IMR-90 (cell line): Measurements from ENCODE around the gene RUFY2. TPM values are rescaled to one million over a fixed set of nuclear protein-coding genes. Genes with fewer than 3 reads are reported as not detected.

Source experiments
- ATAC-seq: fragments of 200-7000 bp; cut with Tn5 transposase; 2 replicates; pipeline ENCODE4 v1.9.1; 2020; ENCODE audit warnings: low read depth, mild to moderate bottlenecking, moderate library complexity
- BruUV-seq: library from RNA; stranded (reverse); fragments of 400-500 nt; replicated peaks from 2 replicates; lab custom pipeline; 2021; lab: Mats Ljungman, UMichigan
- CTCF ChIA-PET: fragments of 300-600 bp; formaldehyde crosslinking; extraction: SDS; loops from one replicate; lab custom pipeline; 2021; ENCODE audit warnings: antibody characterized with exemption; lab: Yijun Ruan, JAX
- POLR2A ChIA-PET: fragments of 300-600 bp; sonication (Branson Sonifier 250); formaldehyde crosslinking; loops from one replicate; lab custom pipeline; 2022; ENCODE audit warnings: antibody characterized with exemption; ENCODE audit not compliant: unreplicated experiment; lab: Charles Lee
- DNase-seq: peaks from one replicate; pipeline ENCODE4 v3.0.0; 2013
- H2AFZ ChIP-seq: replicated peaks from 2 replicates; pipeline ENCODE3; 2013; ENCODE audit warnings: low read length, mild to moderate bottlenecking; ENCODE audit not compliant: poor library complexity
- H2AK5ac ChIP-seq: 2 replicates; pipeline ENCODE4 v1.6.1; 2013; ENCODE audit warnings: low read depth, low read length, inconsistent platforms
- H2AK9ac ChIP-seq: replicated peaks from 2 replicates; pipeline ENCODE3; 2013; ENCODE audit warnings: mild to moderate bottlenecking, low read depth, low read length, moderate library complexity; ENCODE audit not compliant: poor library complexity
- H2BK120ac ChIP-seq: 2 replicates; pipeline ENCODE4 v1.6.1; 2013; ENCODE audit warnings: low read depth, low read length, inconsistent platforms
- H2BK15ac ChIP-seq: 3 replicates; pipeline ENCODE4 v1.6.1; 2013; ENCODE audit warnings: low read depth, low read length, inconsistent platforms
- H2BK20ac ChIP-seq: 2 replicates; pipeline ENCODE4 v1.6.1; 2013; ENCODE audit warnings: low read depth, mild to moderate bottlenecking, inconsistent platforms, low read length, moderate library complexity
- H2BK5ac ChIP-seq: 2 replicates; pipeline ENCODE4 v1.6.1; 2013; ENCODE audit warnings: mild to moderate bottlenecking, low read depth, low read length, inconsistent platforms; ENCODE audit not compliant: poor library complexity, severe bottlenecking
- H3K14ac ChIP-seq: replicated peaks from 2 replicates; pipeline ENCODE4 v1.6.1; 2013; ENCODE audit warnings: low read depth, low read length, inconsistent platforms
- H3K18ac ChIP-seq: 2 replicates; pipeline ENCODE4 v1.6.1; 2013; ENCODE audit warnings: low read depth, low read length, control low read depth
- H3K23ac ChIP-seq: 2 replicates; pipeline ENCODE4 v1.6.1; 2013; ENCODE audit warnings: low read depth, low read length, inconsistent platforms
- H3K27ac ChIP-seq: 2 replicates; pipeline ENCODE4 v1.5.1; 2013; ENCODE audit warnings: mild to moderate bottlenecking, control low read depth, low read length; ENCODE audit not compliant: insufficient read depth
- H3K27me3 ChIP-seq: 2 replicates; pipeline ENCODE4 v1.6.1; 2013; ENCODE audit warnings: low read length; ENCODE audit not compliant: control insufficient read depth, insufficient read depth
- H3K36me3 ChIP-seq: 2 replicates; pipeline ENCODE4 v1.6.1; 2013; ENCODE audit warnings: low read length, mixed read lengths; ENCODE audit not compliant: control insufficient read depth, insufficient read depth
- H3K4ac ChIP-seq: 2 replicates; pipeline ENCODE4 v1.6.1; 2013; ENCODE audit warnings: low read depth, low read length, inconsistent platforms
- H3K4me1 ChIP-seq: 2 replicates; pipeline ENCODE4 v1.6.1; 2013; ENCODE audit warnings: low read length, mixed read lengths; ENCODE audit not compliant: control insufficient read depth, insufficient read depth
- H3K4me2 ChIP-seq: 2 replicates; pipeline ENCODE4 v1.6.1; 2013; ENCODE audit warnings: low read depth, mild to moderate bottlenecking, control low read depth, low read length, moderate library complexity
- H3K4me3 ChIP-seq: 2 replicates; pipeline ENCODE4 v1.5.1; 2013; ENCODE audit warnings: low read depth, mild to moderate bottlenecking, control low read depth, low read length, moderate library complexity; ENCODE audit not compliant: insufficient read depth
- H3K56ac ChIP-seq: 2 replicates; pipeline ENCODE4 v1.6.1; 2013; ENCODE audit warnings: low read length, inconsistent platforms; ENCODE audit not compliant: insufficient read depth; ENCODE audit errors: extremely low read depth
- H3K79me1 ChIP-seq, 2 experiments: 2 replicates each; pipeline ENCODE4 v1.6.1; 2013; ENCODE audit warnings: low read length in 2 of 2, inconsistent platforms in 1 of 2, low read depth in 1 of 2
- H3K9ac ChIP-seq: 2 replicates; pipeline ENCODE4 v1.6.1; 2013; ENCODE audit warnings: low read depth, low read length, control low read depth
- H3K9me1 ChIP-seq: 2 replicates; pipeline ENCODE4 v1.6.1; 2013; ENCODE audit warnings: low read length, inconsistent platforms; ENCODE audit not compliant: insufficient read depth
- H3K9me3 ChIP-seq: 2 replicates; pipeline ENCODE4 v1.6.1; 2013; ENCODE audit warnings: low read length; ENCODE audit not compliant: control insufficient read depth, insufficient read depth
- H4K20me1 ChIP-seq: 2 replicates; pipeline ENCODE4 v1.6.1; 2013; ENCODE audit warnings: low read length, inconsistent platforms; ENCODE audit not compliant: insufficient read depth
- H4K5ac ChIP-seq: 2 replicates; pipeline ENCODE4 v1.6.1; 2013; ENCODE audit warnings: mild to moderate bottlenecking, low read depth, low read length, control low read depth
- H4K8ac ChIP-seq, 2 experiments: 2 replicates each; pipeline ENCODE4 v1.6.1; 2013; ENCODE audit warnings: low read depth in 2 of 2, low read length in 2 of 2, control low read depth in 1 of 2, inconsistent platforms in 1 of 2
- H4K91ac ChIP-seq: 2 replicates; pipeline ENCODE4 v1.6.1; 2013; ENCODE audit warnings: low read depth, low read length, inconsistent platforms; ENCODE audit not compliant: insufficient read depth
- BHLHE40 ChIP-seq: fragments of 150-350 bp; IDR thresholded peaks from 2 replicates; pipeline ENCODE4 v1.6.1; 2016; ENCODE audit warnings: mild to moderate bottlenecking, low read depth, low read length
- CEBPB ChIP-seq: IDR thresholded peaks from 2 replicates; pipeline ENCODE4 v1.6.1; 2012; ENCODE audit warnings: low read depth, low read length, improper control_type of control experiment
- CHD1 ChIP-seq: IDR thresholded peaks from 2 replicates; pipeline ENCODE4 v1.6.1; 2012; ENCODE audit warnings: low read depth, low read length, improper control_type of control experiment
- FOS ChIP-seq: fragments of 150-350 bp; IDR thresholded peaks from 2 replicates; pipeline ENCODE4 v1.6.1; 2016; ENCODE audit warnings: low read depth, low read length
- MAFK ChIP-seq: IDR thresholded peaks from 2 replicates; pipeline ENCODE4 v1.6.1; 2012; ENCODE audit warnings: low read depth, low read length, improper control_type of control experiment
- MAZ ChIP-seq: IDR thresholded peaks from 2 replicates; pipeline ENCODE4 v1.6.1; 2012; ENCODE audit warnings: low read depth, mild to moderate bottlenecking, low read length, improper control_type of control experiment, moderate library complexity, borderline replicate concordance
- MXI1 ChIP-seq: IDR thresholded peaks from 2 replicates; pipeline ENCODE4 v1.6.1; 2012; ENCODE audit warnings: low read depth, mild to moderate bottlenecking, low read length, moderate library complexity, borderline replicate concordance
- NFE2L2 ChIP-seq: fragments of 150-350 bp; IDR thresholded peaks from 2 replicates; pipeline ENCODE4 v1.6.1; 2016; ENCODE audit warnings: low read depth, mild to moderate bottlenecking, low read length
- POLR2A ChIP-seq: IDR thresholded peaks from 2 replicates; pipeline ENCODE4 v1.6.1; 2012; ENCODE audit warnings: mild to moderate bottlenecking, low read depth, low read length
- RAD21 ChIP-seq: IDR thresholded peaks from 2 replicates; pipeline ENCODE4 v1.6.1; 2012; ENCODE audit warnings: low read length, improper control_type of control experiment
- RCOR1 ChIP-seq: IDR thresholded peaks from 2 replicates; pipeline ENCODE4 v1.6.1; 2012; ENCODE audit warnings: mild to moderate bottlenecking, low read length, improper control_type of control experiment; ENCODE audit not compliant: insufficient replicate concordance
- RFX5 ChIP-seq: IDR thresholded peaks from 2 replicates; pipeline ENCODE4 v1.8.0; 2012; ENCODE audit warnings: low read depth, mild to moderate bottlenecking, low read length, moderate library complexity
- SMC3 ChIP-seq: fragments of 150-350 bp; IDR thresholded peaks from 2 replicates; pipeline ENCODE4 v1.6.1; 2016; ENCODE audit warnings: low read depth, mild to moderate bottlenecking, antibody characterized with exemption, low read length, moderate library complexity
- WGBS, 2 experiments: methylation state at CpG; one replicate each; pipeline versions ENCODE4 v1.1.5 to v1.1.7; 2013; ENCODE audit warnings: missing lambda C conversion rate in 2 of 2; ENCODE audit not compliant: insufficient read length in 1 of 2; ENCODE audit errors: extremely low coverage in 2 of 2; 5-methylcytosine and 5-hydroxymethylcytosine counted together
- dilution Hi-C: fragments of 300-500 bp; cut with HindIII; formaldehyde crosslinking; loops from one replicate; pipeline ENCODE4 v1.14.3; 2018; ENCODE audit warnings: low sequenced_read_pairs; ENCODE audit not compliant: unreplicated experiment
- in situ Hi-C: fragments of 300-500 bp; cut with MboI; formaldehyde crosslinking; loops from 3 replicates; pipeline ENCODE4 v1.14.3; 2019; ENCODE audit warnings: low sequenced_read_pairs, inconsistent platforms, mixed read lengths
- intact Hi-C: fragments of 100-400 bp; cut with micrococcal nuclease; formaldehyde crosslinking; loops from 2 replicates; pipeline ENCODE4 v1.10.0; 2022
- polyA plus RNA-seq, 3 experiments: library from polyadenylated mRNA; depleted of rRNA; stranded (reverse); fragments of >200 nt; gene quantifications; 2 replicates each; pipeline ENCODE4 v1.2.3, GENCODE V29; 2012; ENCODE audit warnings: low replicate concordance in 1 of 3
- total RNA-seq: library from RNA; depleted of rRNA; stranded (reverse); fragments of >200 nt; gene quantifications from 2 replicates; pipeline ENCODE4 v1.2.3, GENCODE V29; 2012
- TF ChIP-seq, protein P1 (sequence below): conservative IDR thresholded peaks from 2 replicates; pipeline ENCODE4 v1.5.1; 2012; ENCODE audit warnings: mild to moderate bottlenecking, low read depth, low read length, improper control_type of control experiment
- TF ChIP-seq, protein P2 (sequence below): fragments of 150-350 bp; IDR thresholded peaks from 2 replicates; pipeline ENCODE4 v1.6.1; 2017; ENCODE audit warnings: mild to moderate bottlenecking, antibody characterized with exemption, low read length, low read depth
- TF ChIP-seq, protein P3 (sequence below): fragments of 150-350 bp; IDR thresholded peaks from 2 replicates; pipeline ENCODE4 v1.6.1; 2016; ENCODE audit warnings: low read depth, mild to moderate bottlenecking, low read length, moderate library complexity, borderline replicate concordance

Gene RUFY2
- total and polyA plus RNA-seq, 2 of the 4 experiments (the other 2 are of a cell fraction) = 6.7 to 6.8 TPM

GRCh38 chr10:68366600-68366999 lies 40.5 kb downstream of the RUFY2 start:
- Histone ChIP-seq H3K4me1 (no peaks in the 10 kb centered on the region), H3K4ac (no peak overlapping the region), H3K79me1 (peaks cover 0 to 2% of the 10 kb centered on the region in 2 experiments; a peak in 1 of 4 replicates), H3K4me3 (no peak overlapping the region), H4K20me1 (no peaks in the 10 kb centered on the region), H2AK5ac (no peak overlapping the region), H3K56ac (no peak overlapping the region), H2BK120ac (no peak overlapping the region), H4K8ac (no peak overlapping the region), H3K27me3 (no peaks in the 10 kb centered on the region), H3K9ac (no peak overlapping the region), H3K27ac (no peak overlapping the region), H3K18ac (no peak overlapping the region), H2BK5ac (no peak overlapping the region), H4K91ac (no peak overlapping the region), H2BK15ac (no peak overlapping the region), H2AK9ac (no peak overlapping the region), H4K5ac (no peak overlapping the region), H3K4me2 (no peak overlapping the region), H3K9me1 (no peaks in the 10 kb centered on the region), H2AFZ (no peak overlapping the region), H3K36me3 (peaks cover 41% of the 10 kb centered on the region), H3K14ac (no peak overlapping the region), H2BK20ac (no peak overlapping the region), H3K9me3 (0 out of 2 replicates have a peak, but pooled peaks cover 2% of the 10 kb centered on the region), H3K23ac (no peak overlapping the region)
- intact Hi-C loops (no loop called here), dilution Hi-C loops (no loop called here), in situ Hi-C loops (no loop called here)
- no peak for ATAC-seq
- DNase-seq = no peak
- TF ChIP-seq POLR2A (no peak), MAFK (no peak), MAZ (no peak), CEBPB (no peak), SMC3 (no peak), NFE2L2 (no peak), CHD1 (no peak), FOS (no peak), RAD21 (no peak), BHLHE40 (no peak), MXI1 (no peak), RFX5 (no peak), RCOR1 (no peak)
- TF ChIP-seq, protein P1, sequence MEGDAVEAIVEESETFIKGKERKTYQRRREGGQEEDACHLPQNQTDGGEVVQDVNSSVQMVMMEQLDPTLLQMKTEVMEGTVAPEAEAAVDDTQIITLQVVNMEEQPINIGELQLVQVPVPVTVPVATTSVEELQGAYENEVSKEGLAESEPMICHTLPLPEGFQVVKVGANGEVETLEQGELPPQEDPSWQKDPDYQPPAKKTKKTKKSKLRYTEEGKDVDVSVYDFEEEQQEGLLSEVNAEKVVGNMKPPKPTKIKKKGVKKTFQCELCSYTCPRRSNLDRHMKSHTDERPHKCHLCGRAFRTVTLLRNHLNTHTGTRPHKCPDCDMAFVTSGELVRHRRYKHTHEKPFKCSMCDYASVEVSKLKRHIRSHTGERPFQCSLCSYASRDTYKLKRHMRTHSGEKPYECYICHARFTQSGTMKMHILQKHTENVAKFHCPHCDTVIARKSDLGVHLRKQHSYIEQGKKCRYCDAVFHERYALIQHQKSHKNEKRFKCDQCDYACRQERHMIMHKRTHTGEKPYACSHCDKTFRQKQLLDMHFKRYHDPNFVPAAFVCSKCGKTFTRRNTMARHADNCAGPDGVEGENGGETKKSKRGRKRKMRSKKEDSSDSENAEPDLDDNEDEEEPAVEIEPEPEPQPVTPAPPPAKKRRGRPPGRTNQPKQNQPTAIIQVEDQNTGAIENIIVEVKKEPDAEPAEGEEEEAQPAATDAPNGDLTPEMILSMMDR = no peak
- TF ChIP-seq, protein P2, sequence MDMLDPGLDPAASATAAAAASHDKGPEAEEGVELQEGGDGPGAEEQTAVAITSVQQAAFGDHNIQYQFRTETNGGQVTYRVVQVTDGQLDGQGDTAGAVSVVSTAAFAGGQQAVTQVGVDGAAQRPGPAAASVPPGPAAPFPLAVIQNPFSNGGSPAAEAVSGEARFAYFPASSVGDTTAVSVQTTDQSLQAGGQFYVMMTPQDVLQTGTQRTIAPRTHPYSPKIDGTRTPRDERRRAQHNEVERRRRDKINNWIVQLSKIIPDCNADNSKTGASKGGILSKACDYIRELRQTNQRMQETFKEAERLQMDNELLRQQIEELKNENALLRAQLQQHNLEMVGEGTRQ = no peak
- TF ChIP-seq, protein P3, sequence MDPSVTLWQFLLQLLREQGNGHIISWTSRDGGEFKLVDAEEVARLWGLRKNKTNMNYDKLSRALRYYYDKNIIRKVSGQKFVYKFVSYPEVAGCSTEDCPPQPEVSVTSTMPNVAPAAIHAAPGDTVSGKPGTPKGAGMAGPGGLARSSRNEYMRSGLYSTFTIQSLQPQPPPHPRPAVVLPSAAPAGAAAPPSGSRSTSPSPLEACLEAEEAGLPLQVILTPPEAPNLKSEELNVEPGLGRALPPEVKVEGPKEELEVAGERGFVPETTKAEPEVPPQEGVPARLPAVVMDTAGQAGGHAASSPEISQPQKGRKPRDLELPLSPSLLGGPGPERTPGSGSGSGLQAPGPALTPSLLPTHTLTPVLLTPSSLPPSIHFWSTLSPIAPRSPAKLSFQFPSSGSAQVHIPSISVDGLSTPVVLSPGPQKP = no peak
- CTCF ChIA-PET = no interaction called here
- POLR2A ChIA-PET = no interaction called here
- no TSS peak for BruUV-seq
- no CpG with 5 or more reads among the region's 5 CpGs for WGBS, 2 experiments
